HG03060 (cell line): ENCODE results near the gene CFI.
A peak's percentile ranks its signal among the peaks of the same experiment; 100 is the strongest.

Experiments
- ATAC-seq: cut with Tn5 transposase; IDR thresholded peaks from one replicate; pipeline ENCODE4 v1.9.1; 2021; ENCODE audit warnings: low read depth, moderate number of reproducible peaks; ENCODE audit not compliant: unreplicated experiment

CFI gene

GRCh38 chr4:109801895-109802319 lies at the start of gene CFI:
CFI (minus strand) TSS chr4:109801999; CDS start chr4:109801971, 28 bp downstream.
- ATAC-seq = no peak

GRCh38 chr4:109850601-109851000 lies 48.8 kb upstream of the CFI start:
- no peak for ATAC-seq

- ATAC-seq = no peak
These were observed 46.7 kb upstream of the CFI start for GRCh38 chr4:109848501-109848900.

GRCh38 chr4:109847896-109848442 lies 46.2 kb upstream of the CFI start, which contains the start of gene LRIT3:
LRIT3 (plus strand) TSS chr4:109848107; CDS start chr4:109848202, 95 bp downstream.
- ATAC-seq = no peak

- ATAC-seq = no peak
These were observed 44.7 kb upstream of the CFI start for GRCh38 chr4:109846395-109847098.

- no peak for ATAC-seq
These were observed 35.2 kb upstream of the CFI start for GRCh38 chr4:109836985-109837384.

GRCh38 chr4:109833756-109834155 lies 32.0 kb upstream of the CFI start:
- ATAC-seq = no peak

- ATAC-seq = no peak
These were observed 25.9 kb upstream of the CFI start, which contains the start of gene RRH for GRCh38 chr4:109827672-109828071. RRH (plus strand) TSS chr4:109827972; CDS start chr4:109828028, 56 bp downstream.

- ATAC-seq = no peak
These were observed 24.9 kb upstream of the CFI start for GRCh38 chr4:109826719-109827118.

- no peak for ATAC-seq
These were observed 19.4 kb upstream of the CFI start for GRCh38 chr4:109821185-109821584.

- no peak for ATAC-seq
These were observed 18.8 kb upstream of the CFI start for GRCh38 chr4:109820563-109820962.

GRCh38 chr4:109818268-109818667 lies 16.5 kb upstream of the CFI start:
- ATAC-seq = no peak

- ATAC-seq = no peak
These were observed 15.1 kb upstream of the CFI start for GRCh38 chr4:109816894-109817293.

GRCh38 chr4:109816082-109816442 lies 14.3 kb upstream of the CFI start:
- ATAC-seq = no peak

- ATAC-seq = peak; percentile 97
These were observed 13.6 kb upstream of the CFI start, which contains the start of gene GAR1 for GRCh38 chr4:109815151-109816081. GAR1 (plus strand) TSS chr4:109815762; CDS start chr4:109816165, 403 bp downstream.

- ATAC-seq = no peak
These were observed 9.9 kb upstream of the CFI start for GRCh38 chr4:109811707-109812106.

GRCh38 chr4:109810552-109811387 lies 9.0 kb upstream of the CFI start:
- no peak for ATAC-seq

- no peak for ATAC-seq
These were observed 7.9 kb upstream of the CFI start for GRCh38 chr4:109809655-109810054.

GRCh38 chr4:109803924-109804571 lies 2.2 kb upstream of the CFI start:
- ATAC-seq = no peak
